CD8-positive, alpha-beta memory T cell (primary cell): Measurements from ENCODE around the gene LAMTOR5. TPM values are rescaled to one million over a fixed set of nuclear protein-coding genes. Genes with fewer than 3 reads are reported as not detected.
"Not testable (repeated sequence)": the region's sequence is repeated elsewhere in the genome, so short reads cannot be mapped to it uniquely, and the experiment has no call there.

ENCODE experiments used
- CTCF ChIA-PET: fragments of 350-600 bp; sonication (Branson Sonifier 250); formaldehyde crosslinking; loops from one replicate; lab custom pipeline; 2021; ENCODE audit warnings: antibody characterized with exemption; lab: Charles Lee
- POLR2A ChIA-PET: fragments of 350-600 bp; sonication (Branson Sonifier 250); formaldehyde crosslinking; loops from one replicate; lab custom pipeline; 2021; ENCODE audit warnings: antibody characterized with exemption; lab: Charles Lee
- DNase-seq, 5 donors: peaks; one replicate each; pipeline versions ENCODE4 v3.0.0 to v3.0.0-alpha.2; 2020 to 2022; ENCODE audit warnings: mixed read lengths in 1 of 5
- H3K27ac ChIP-seq: one replicate; pipeline ENCODE4 v1.7.0; 2013; ENCODE audit warnings: low read depth, mild to moderate bottlenecking, low read length, moderate library complexity
- H3K27me3 ChIP-seq: 2 replicates; pipeline ENCODE4 v1.7.0; 2013; ENCODE audit warnings: low read length, mild to moderate bottlenecking; ENCODE audit not compliant: insufficient read depth, poor library complexity, severe bottlenecking
- H3K36me3 ChIP-seq: 2 replicates; pipeline ENCODE4 v1.7.0; 2013; ENCODE audit warnings: mild to moderate bottlenecking, low read length, moderate library complexity; ENCODE audit not compliant: insufficient read depth
- H3K4me1 ChIP-seq: 2 replicates; pipeline ENCODE4 v1.7.0; 2013; ENCODE audit warnings: mild to moderate bottlenecking, low read length, moderate library complexity; ENCODE audit not compliant: insufficient read depth
- H3K4me3 ChIP-seq: 2 replicates; pipeline ENCODE4 v1.7.0; 2013; ENCODE audit warnings: mild to moderate bottlenecking, low read length
- H3K9me3 ChIP-seq: 2 replicates; pipeline ENCODE4 v1.7.0; 2013; ENCODE audit warnings: mild to moderate bottlenecking, low read length
- H3K27ac Mint-ChIP-seq, 8 donors: one replicate each; pipeline ENCODE4 v1.8.0; 2020 to 2021; ENCODE audit warnings: mixed read lengths in 8 of 8, mild to moderate bottlenecking in 6 of 8, inconsistent platforms in 3 of 8, moderate library complexity in 3 of 8
- H3K27me3 Mint-ChIP-seq, 2 donors: one replicate each; pipeline ENCODE4 v1.8.0; 2020 to 2021; ENCODE audit warnings: mixed read lengths in 2 of 2, mild to moderate bottlenecking in 1 of 2, moderate library complexity in 1 of 2
- H3K36me3 Mint-ChIP-seq, 3 donors: one replicate each; pipeline ENCODE4 v1.8.0; 2020 to 2021; ENCODE audit warnings: mixed read lengths in 3 of 3, inconsistent platforms in 1 of 3, mild to moderate bottlenecking in 1 of 3
- H3K4me1 Mint-ChIP-seq, 3 donors: one replicate each; pipeline ENCODE4 v1.8.0; 2020 to 2021; ENCODE audit warnings: mixed read lengths in 3 of 3, inconsistent platforms in 1 of 3, mild to moderate bottlenecking in 1 of 3
- H3K4me3 Mint-ChIP-seq, 7 donors: one replicate each; pipeline ENCODE4 v1.8.0; 2020 to 2021; ENCODE audit warnings: mixed read lengths in 7 of 7, mild to moderate bottlenecking in 6 of 7, moderate library complexity in 4 of 7, inconsistent platforms in 2 of 7
- H3K9me3 Mint-ChIP-seq, 5 donors: one replicate each; pipeline ENCODE4 v1.8.0; 2020 to 2022; ENCODE audit warnings: mixed read lengths in 5 of 5, mild to moderate bottlenecking in 3 of 5, moderate library complexity in 2 of 5, inconsistent platforms in 1 of 5
- polyA plus RNA-seq: library from polyadenylated mRNA; unstranded; fragments of 300-500 nt; fragmentation: Illumina TruSeq; gene quantifications from one replicate; pipeline ENCODE4 v1.2.3, GENCODE V29; 2021
- total RNA-seq, 2 experiments: library from RNA; stranded (reverse); gene quantifications; one replicate each; pipeline ENCODE4 v1.2.3, GENCODE V29; 2021

LAMTOR5 gene
- total and polyA plus RNA-seq, 3 experiments from 2014 or later, result 148 to 262 (median 157) TPM

- H3K27me3 ChIP-seq, H3K4me3 Mint-ChIP-seq, H3K4me1 Mint-ChIP-seq, H3K36me3 Mint-ChIP-seq, H3K36me3 ChIP-seq, POLR2A ChIA-PET, H3K27ac ChIP-seq, H3K4me3 ChIP-seq, DNase-seq, H3K4me1 ChIP-seq, H3K9me3 Mint-ChIP-seq, H3K9me3 ChIP-seq: not testable (repeated sequence)
- CTCF ChIA-PET, result interaction anchor here (1.2 to 1.8 kb wide), 2 partner anchors 16 to 17 kb away, joined by 3 to 4 read pairs; no protein-coding TSS in a partner anchor
- Mint-ChIP-seq H3K27me3 (peaks cover 13 to 45% of the 10 kb centered on the region in 2 donors), H3K27ac (peak overlapping the region in 1 of 8 donors; percentile 6)
Measured at GRCh38 chr1:110437645-110438299, 30.3 kb upstream of the LAMTOR5 start.

GRCh38 chr1:110436635-110437034, 29.1 kb upstream of the LAMTOR5 start:
- peaks cover 4% of the 10 kb centered on the region for H3K4me1 ChIP-seq

GRCh38 chr1:110434946-110435345, 27.5 kb upstream of the LAMTOR5 start:
- peaks cover 13 to 58% of the 10 kb centered on the region in 2 donors for H3K27me3 Mint-ChIP-seq
- peaks cover 4% of the 10 kb centered on the region for H3K4me1 ChIP-seq
- H3K4me3 Mint-ChIP-seq, result no peak overlapping the region
- no peak for DNase-seq
- H3K4me1 Mint-ChIP-seq, result no peaks in the 10 kb centered on the region
- no peak overlapping the region for H3K27ac Mint-ChIP-seq
- no peaks in the 10 kb centered on the region for H3K9me3 ChIP-seq
- no peak overlapping the region for H3K4me3 ChIP-seq
- no peaks in the 10 kb centered on the region for H3K36me3 ChIP-seq
- H3K27ac ChIP-seq, result no peak overlapping the region
- no peaks in the 10 kb centered on the region for H3K27me3 ChIP-seq
- no peaks in the 10 kb centered on the region for H3K36me3 Mint-ChIP-seq
- CTCF ChIA-PET, result no interaction called here
- POLR2A ChIA-PET, result no interaction called here
- H3K9me3 Mint-ChIP-seq, result no peaks in the 10 kb centered on the region

More at GRCh38 chr1:110436635-110437034, 29.1 kb upstream of the LAMTOR5 start:
- DNase-seq, result no peak
- ChIA-PET POLR2A (no interaction called here), CTCF (interaction anchor here (1.8 kb wide), 1 partner anchor 15 kb away, joined by 4 read pairs; no protein-coding TSS in a partner anchor)
- Mint-ChIP-seq H3K27me3 (peaks cover 14 to 53% of the 10 kb centered on the region in 2 donors), H3K27ac (peak overlapping the region in 1 of 8 donors; percentile 60), H3K4me1 (no peaks in the 10 kb centered on the region), H3K4me3 (no peak overlapping the region), H3K9me3 (no peaks in the 10 kb centered on the region), H3K36me3 (no peaks in the 10 kb centered on the region)
- Histone ChIP-seq H3K27me3 (no peaks in the 10 kb centered on the region), H3K9me3 (no peaks in the 10 kb centered on the region), H3K27ac (no peak overlapping the region), H3K4me3 (no peak overlapping the region), H3K36me3 (no peaks in the 10 kb centered on the region)

DNA sequence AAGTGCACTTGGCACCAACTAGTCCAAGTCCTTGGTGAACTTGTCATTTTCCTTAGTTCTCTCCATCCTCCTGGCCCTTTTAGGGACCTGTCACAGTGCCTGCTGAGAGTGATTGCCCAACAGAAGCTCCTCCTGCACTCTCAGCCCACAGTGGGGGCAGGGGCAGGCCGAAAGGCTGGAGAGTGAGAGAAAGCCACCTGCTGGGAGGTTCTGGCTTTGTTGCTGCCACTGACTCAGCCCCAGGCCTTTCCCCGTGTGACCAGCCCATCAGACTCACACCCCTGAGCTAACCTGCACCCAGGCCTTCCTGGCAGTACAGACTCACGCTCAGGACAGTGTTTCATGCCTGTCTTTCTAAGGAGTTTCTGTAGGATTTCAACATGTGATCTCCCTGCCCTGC, 26.3 kb upstream of the LAMTOR5 start:
- no peak overlapping the region for H3K4me3 Mint-ChIP-seq
- H3K27me3 Mint-ChIP-seq, result peaks cover 12 to 51% of the 10 kb centered on the region in 2 donors
- no peak for DNase-seq
- ChIA-PET CTCF (interaction anchor here (1.0 kb wide), 1 partner anchor 25 kb away, joined by 3 read pairs; no protein-coding TSS in a partner anchor), POLR2A (no interaction called here)
- Histone ChIP-seq H3K9me3 (no peaks in the 10 kb centered on the region), H3K4me1 (peaks cover 4% of the 10 kb centered on the region), H3K27ac (no peak overlapping the region), H3K36me3 (no peaks in the 10 kb centered on the region), H3K27me3 (no peaks in the 10 kb centered on the region), H3K4me3 (no peak overlapping the region)
- no peak overlapping the region for H3K27ac Mint-ChIP-seq
- H3K4me1 Mint-ChIP-seq, result no peaks in the 10 kb centered on the region
- no peaks in the 10 kb centered on the region for H3K9me3 Mint-ChIP-seq
- no peaks in the 10 kb centered on the region for H3K36me3 Mint-ChIP-seq

- Mint-ChIP-seq H3K9me3 (no peaks in the 10 kb centered on the region), H3K27ac (peak overlapping the region in 1 of 8 donors; percentile 77), H3K36me3 (no peaks in the 10 kb centered on the region), H3K4me1 (no peaks in the 10 kb centered on the region), H3K4me3 (no peak overlapping the region), H3K27me3 (peaks cover 12 to 48% of the 10 kb centered on the region in 2 donors)
- Histone ChIP-seq H3K4me3 (no peak overlapping the region), H3K36me3 (no peaks in the 10 kb centered on the region), H3K27me3 (no peaks in the 10 kb centered on the region), H3K9me3 (no peaks in the 10 kb centered on the region), H3K4me1 (peaks cover 4% of the 10 kb centered on the region), H3K27ac (no peak overlapping the region)
- POLR2A ChIA-PET, result no interaction called here
- CTCF ChIA-PET, result interaction anchor here (1.0 kb wide), 1 partner anchor 26 kb away, joined by 3 read pairs; no protein-coding TSS in a partner anchor
- no peak for DNase-seq
Measured at GRCh38 chr1:110433213-110433612, 25.7 kb upstream of the LAMTOR5 start.

GRCh38 chr1:110430901-110431300, 23.4 kb upstream of the LAMTOR5 start:
- Histone ChIP-seq H3K4me3 (no peak overlapping the region), H3K36me3 (no peaks in the 10 kb centered on the region), H3K27ac (no peak overlapping the region), H3K9me3 (no peaks in the 10 kb centered on the region), H3K4me1 (peaks cover 4% of the 10 kb centered on the region), H3K27me3 (no peaks in the 10 kb centered on the region)
- Mint-ChIP-seq H3K9me3 (no peaks in the 10 kb centered on the region), H3K36me3 (no peaks in the 10 kb centered on the region), H3K27ac (peak overlapping the region in 2 of 8 donors; percentile 5 to 51), H3K4me3 (no peak overlapping the region), H3K27me3 (peaks cover 8 to 43% of the 10 kb centered on the region in 2 donors), H3K4me1 (no peaks in the 10 kb centered on the region)
- CTCF ChIA-PET, result interaction anchor here (1.6 to 1.9 kb wide), 2 partner anchors 18 to 65 kb away, joined by 4 read pairs; no protein-coding TSS in a partner anchor
- POLR2A ChIA-PET, result no interaction called here
- DNase-seq, result no peak

- Histone ChIP-seq H3K36me3 (no peaks in the 10 kb centered on the region), H3K4me3 (no peak overlapping the region), H3K27ac (no peak overlapping the region), H3K4me1 (peaks cover 4% of the 10 kb centered on the region), H3K9me3 (no peaks in the 10 kb centered on the region), H3K27me3 (no peaks in the 10 kb centered on the region)
- no peak overlapping the region for H3K27ac Mint-ChIP-seq
- H3K4me3 Mint-ChIP-seq, result no peak overlapping the region
- ChIA-PET POLR2A (no interaction called here), CTCF (interaction anchor here (1.4 to 1.9 kb wide), 4 partner anchors 17 to 223 kb away, joined by 4 to 7 read pairs (median 4); no protein-coding TSS in a partner anchor)
- no peaks in the 10 kb centered on the region for H3K36me3 Mint-ChIP-seq
- no peaks in the 10 kb centered on the region for H3K9me3 Mint-ChIP-seq
- H3K27me3 Mint-ChIP-seq, result peaks cover 8 to 44% of the 10 kb centered on the region in 2 donors
- H3K4me1 Mint-ChIP-seq, result no peaks in the 10 kb centered on the region
- no peak for DNase-seq
Measured at GRCh38 chr1:110430366-110430765, 22.9 kb upstream of the LAMTOR5 start.

GRCh38 chr1:110428946-110429345, 21.5 kb upstream of the LAMTOR5 start:
- H3K27me3 Mint-ChIP-seq, result peaks cover 4 to 39% of the 10 kb centered on the region in 2 donors
- DNase-seq, result no peak
- Histone ChIP-seq H3K4me1 (peaks cover 4% of the 10 kb centered on the region), H3K36me3 (no peaks in the 10 kb centered on the region), H3K27ac (no peak overlapping the region), H3K9me3 (no peaks in the 10 kb centered on the region), H3K27me3 (no peaks in the 10 kb centered on the region), H3K4me3 (no peak overlapping the region)
- ChIA-PET CTCF (interaction anchor here (1.5 kb wide), 1 partner anchor 31 kb away, joined by 7 read pairs; no protein-coding TSS in a partner anchor), POLR2A (interaction anchor here (0.7 kb wide), 1 partner anchor 17 kb away, joined by 3 read pairs; no protein-coding TSS in a partner anchor)
- H3K4me3 Mint-ChIP-seq, result no peak overlapping the region
- peak overlapping the region in 2 of 8 donors; percentile 70 for H3K27ac Mint-ChIP-seq
- no peaks in the 10 kb centered on the region for H3K9me3 Mint-ChIP-seq
- H3K36me3 Mint-ChIP-seq, result no peaks in the 10 kb centered on the region
- H3K4me1 Mint-ChIP-seq, result no peaks in the 10 kb centered on the region
